Measurements from ENCODE around the gene MAGEA10. TPM values are rescaled to one million over a fixed set of nuclear protein-coding genes. Genes with fewer than 3 reads are reported as not detected.
"Not testable (repeated sequence)": the region's sequence is repeated elsewhere in the genome, so short reads cannot be mapped to it uniquely, and the experiment has no call there.

MAGEA10 gene
- total and polyA plus RNA-seq, 7 donors, result not detected

DNA sequence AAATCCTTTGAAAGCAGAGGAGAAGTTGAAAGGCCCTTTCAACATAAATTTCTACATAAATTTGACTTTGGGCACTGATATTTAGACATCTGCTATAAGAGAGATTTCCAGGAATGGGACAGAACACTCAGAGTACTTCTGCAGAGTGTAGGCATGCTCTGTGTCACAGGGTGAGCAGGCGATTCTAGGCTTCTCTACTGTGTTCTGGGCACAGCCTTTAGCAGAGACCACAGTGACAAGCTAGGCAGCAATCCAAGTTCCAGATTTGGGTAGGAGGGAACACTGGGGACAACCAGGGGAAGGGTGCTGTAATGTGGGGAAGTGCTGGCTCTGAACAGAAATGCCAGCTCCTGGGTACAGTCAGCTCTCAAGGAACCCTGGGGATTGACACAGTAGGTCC, 6.9 kb downstream of the MAGEA10 start:
- Histone ChIP-seq H3K4me1 (no peaks in the 10 kb centered on the region), H3K27me3 (ENCODE audit: insufficient read depth in 3 of 3, low read length in 2 of 3) (no peaks in the 10 kb centered on the region), H3K36me3 (ENCODE audit: insufficient read depth in 1 of 2, low read depth in 1 of 2) (no peaks in the 10 kb centered on the region), H3K9me3 (no peaks in the 10 kb centered on the region), H3K27ac (no peak overlapping the region), H3K4me3 (no peak overlapping the region)
- DNase-seq (no peak), ATAC-seq (no peak)
- 64 to 83% (median 75%) methylated on average over 1 of the region's 1 CpG for WGBS, 3 donors
- TF ChIP-seq, protein P1, sequence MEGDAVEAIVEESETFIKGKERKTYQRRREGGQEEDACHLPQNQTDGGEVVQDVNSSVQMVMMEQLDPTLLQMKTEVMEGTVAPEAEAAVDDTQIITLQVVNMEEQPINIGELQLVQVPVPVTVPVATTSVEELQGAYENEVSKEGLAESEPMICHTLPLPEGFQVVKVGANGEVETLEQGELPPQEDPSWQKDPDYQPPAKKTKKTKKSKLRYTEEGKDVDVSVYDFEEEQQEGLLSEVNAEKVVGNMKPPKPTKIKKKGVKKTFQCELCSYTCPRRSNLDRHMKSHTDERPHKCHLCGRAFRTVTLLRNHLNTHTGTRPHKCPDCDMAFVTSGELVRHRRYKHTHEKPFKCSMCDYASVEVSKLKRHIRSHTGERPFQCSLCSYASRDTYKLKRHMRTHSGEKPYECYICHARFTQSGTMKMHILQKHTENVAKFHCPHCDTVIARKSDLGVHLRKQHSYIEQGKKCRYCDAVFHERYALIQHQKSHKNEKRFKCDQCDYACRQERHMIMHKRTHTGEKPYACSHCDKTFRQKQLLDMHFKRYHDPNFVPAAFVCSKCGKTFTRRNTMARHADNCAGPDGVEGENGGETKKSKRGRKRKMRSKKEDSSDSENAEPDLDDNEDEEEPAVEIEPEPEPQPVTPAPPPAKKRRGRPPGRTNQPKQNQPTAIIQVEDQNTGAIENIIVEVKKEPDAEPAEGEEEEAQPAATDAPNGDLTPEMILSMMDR (IDR thresholded peaks at IDR 0.05), result no peak
- intact Hi-C loops (cut with DNase I), result no loop called here

DNA sequence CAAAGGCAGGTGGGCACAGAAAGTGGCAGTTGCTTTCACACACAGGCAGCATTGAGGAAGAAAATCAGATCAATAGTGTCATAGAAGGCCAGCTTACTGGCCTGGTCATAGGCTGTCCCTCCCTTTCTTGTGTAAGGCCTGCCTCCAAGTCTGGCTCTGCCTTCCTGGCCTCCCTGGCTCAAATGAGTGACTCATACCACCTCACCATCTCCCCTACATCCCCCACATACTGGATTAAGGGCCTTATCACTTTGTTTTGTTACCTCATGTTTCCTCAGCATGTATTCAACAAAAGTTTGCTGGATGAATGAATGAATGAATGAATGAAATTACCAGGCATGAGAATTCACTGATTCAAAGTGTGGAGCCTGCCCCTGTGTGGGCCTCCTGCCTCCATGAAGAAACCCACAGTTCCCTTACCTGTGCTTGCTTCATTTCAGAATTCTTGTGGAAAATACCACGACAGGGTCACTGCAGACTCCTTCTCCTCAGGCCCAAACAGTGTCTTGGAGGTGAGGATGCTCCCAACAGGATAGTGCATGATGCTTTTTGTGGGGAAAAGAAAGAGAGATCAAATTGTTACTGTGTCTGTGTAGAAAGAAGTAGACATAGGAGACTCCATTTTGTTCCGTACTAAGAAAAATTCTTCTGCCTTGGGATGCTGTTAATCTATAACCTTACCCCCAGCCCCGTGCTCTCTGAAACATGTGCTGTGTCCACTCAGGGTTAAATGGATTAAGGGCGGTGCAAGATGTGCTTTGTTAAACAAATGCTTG, 9.1 kb downstream of the MAGEA10 start:
- H3K27ac ChIP-seq; H3K36me3 ChIP-seq (ENCODE audit: insufficient read depth in 1 of 2, low read depth in 1 of 2); H3K27me3 ChIP-seq (ENCODE audit: insufficient read depth in 3 of 3, low read length in 2 of 3); H3K4me3 ChIP-seq; H3K4me1 ChIP-seq; intact Hi-C loops (cut with DNase I); ATAC-seq; DNase-seq; H3K9me3 ChIP-seq: not testable (repeated sequence)
- WGBS, 3 donors, result 65 to 75% (median 65%) methylated on average over 1 to 3 of the region's 4 CpGs

DNA sequence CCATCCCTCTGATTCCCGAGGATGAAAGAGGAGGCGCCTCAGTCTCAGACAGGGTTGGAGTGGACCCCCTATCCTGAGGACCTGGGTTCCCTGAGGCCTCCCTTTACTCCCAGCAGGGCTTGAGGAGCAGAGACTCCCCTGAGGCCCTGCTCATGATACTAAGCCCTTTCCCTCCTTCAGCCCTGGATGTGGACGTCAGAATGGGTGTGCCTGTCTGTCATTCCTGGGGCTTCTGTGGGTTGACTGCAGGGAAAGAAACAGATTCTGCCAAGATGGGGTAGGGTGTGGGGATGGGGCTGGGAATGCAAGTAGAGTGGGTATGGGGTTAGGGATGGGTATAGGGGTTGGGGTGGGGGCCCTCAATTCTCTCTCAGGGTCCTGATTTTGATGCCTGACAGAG, 21.1 kb downstream of the MAGEA10 start:
- WGBS, 3 donors, result 62 to 81% (median 67%) methylated on average over 3 of the region's 3 CpGs
- H3K36me3 ChIP-seq (ENCODE audit: insufficient read depth in 1 of 2, low read depth in 1 of 2), result no peaks in the 10 kb centered on the region
- no peak for ATAC-seq

DNA sequence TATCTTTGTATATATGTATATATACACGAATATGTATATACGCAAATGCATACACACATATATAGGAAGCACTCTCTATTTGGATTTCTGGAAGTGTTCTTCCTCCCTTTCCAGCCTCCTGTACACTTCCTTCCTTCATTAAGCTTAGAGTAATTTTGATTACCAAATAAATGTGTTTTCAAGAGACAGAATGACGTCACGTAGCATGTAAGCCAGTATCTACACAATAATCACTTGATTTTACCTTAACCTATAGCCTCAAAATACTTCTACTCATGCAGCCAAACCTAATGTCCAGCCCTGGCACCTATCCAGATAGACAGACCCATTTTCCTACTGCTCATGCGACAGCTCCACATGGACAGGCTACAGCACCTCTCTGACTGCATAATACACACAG, 29.9 kb downstream of the MAGEA10 start:
- Histone ChIP-seq H3K4me1 (no peaks in the 10 kb centered on the region), H3K27me3 (ENCODE audit: insufficient read depth in 3 of 3, low read length in 2 of 3) (no peaks in the 10 kb centered on the region), H3K9me3 (no peaks in the 10 kb centered on the region), H3K36me3 (ENCODE audit: insufficient read depth in 1 of 2, low read depth in 1 of 2) (no peaks in the 10 kb centered on the region), H3K27ac (no peak overlapping the region), H3K4me3 (no peak overlapping the region)
- intact Hi-C loops (cut with DNase I), result no loop called here
- no peak for DNase-seq
- 91% methylated on average over 5 of the region's 5 CpGs for WGBS, 3 donors
- no peak for ATAC-seq
- TF ChIP-seq, protein P1 (IDR thresholded peaks at IDR 0.05), result no peak

More for the DNA sequence above, 21.1 kb downstream of the MAGEA10 start:
- Histone ChIP-seq H3K4me1 (no peaks in the 10 kb centered on the region), H3K4me3 (no peak overlapping the region), H3K27ac (no peak overlapping the region), H3K9me3 (no peaks in the 10 kb centered on the region), H3K27me3 (ENCODE audit: insufficient read depth in 3 of 3, low read length in 2 of 3) (no peaks in the 10 kb centered on the region)
- DNase-seq, result no peak
- intact Hi-C loops (cut with DNase I), result no loop called here
- TF ChIP-seq, protein P1 (IDR thresholded peaks at IDR 0.05), result no peak

DNA sequence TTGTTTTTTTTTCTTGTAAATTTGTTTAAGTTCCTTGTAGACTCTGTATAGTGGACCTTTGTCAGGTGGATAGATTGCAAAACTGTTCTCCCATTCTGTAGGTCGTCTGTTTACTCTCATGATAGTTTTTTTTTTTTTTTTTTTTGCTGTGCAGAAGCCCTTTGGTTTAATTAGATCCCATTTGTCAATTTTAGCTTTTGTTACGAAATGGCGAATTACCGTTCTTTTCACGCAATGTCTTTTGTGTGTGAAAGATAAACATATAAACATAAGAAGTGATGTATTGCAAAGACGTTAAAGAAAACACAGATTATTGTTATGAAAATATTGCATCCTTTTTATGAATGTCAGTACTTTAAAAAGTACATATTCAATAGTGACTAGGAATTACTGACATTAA, 34.5 kb downstream of the MAGEA10 start:
- intact Hi-C loops (cut with DNase I), result no loop called here
- 83 to 95% (median 90%) methylated on average over 6 of the region's 6 CpGs for WGBS, 3 donors
- no peaks in the 10 kb centered on the region for H3K4me1 ChIP-seq
- no peaks in the 10 kb centered on the region for H3K9me3 ChIP-seq
- no peaks in the 10 kb centered on the region for H3K36me3 ChIP-seq (ENCODE audit: insufficient read depth in 1 of 2, low read depth in 1 of 2)
- no peak overlapping the region for H3K27ac ChIP-seq
- DNase-seq, result no peak
- no peak overlapping the region for H3K4me3 ChIP-seq
- no peak for ATAC-seq
- no peaks in the 10 kb centered on the region for H3K27me3 ChIP-seq (ENCODE audit: insufficient read depth in 3 of 3, low read length in 2 of 3)
- TF ChIP-seq, protein P1 (IDR thresholded peaks at IDR 0.05), result no peak

Data from psoas muscle (tissue), 8 donors.